ENCODE data around the gene MAVS.
"Not testable (repeated sequence)": the region's sequence is repeated elsewhere in the genome, so short reads cannot be mapped to it uniquely, and the experiment has no call there.

The MAVS gene

GRCh38 chr20:3901028-3901705 is 54.5 kb downstream of the MAVS start:
- in situ Hi-C loops (cut with MboI; ENCODE audit: low pct_unique_long_range_greater_than_20kb, low sequenced_read_pairs), result no loop called here
- DNase-seq, result peak; percentile 48

GRCh38 chr20:3901706-3902440 is 55.2 kb downstream of the MAVS start:
- DNase-seq, result no peak
- in situ Hi-C loops (cut with MboI; ENCODE audit: low pct_unique_long_range_greater_than_20kb, low sequenced_read_pairs), result no loop called here

- in situ Hi-C loops (cut with MboI; ENCODE audit: low pct_unique_long_range_greater_than_20kb, low sequenced_read_pairs), result no loop called here
- no peak for DNase-seq
Measured at GRCh38 chr20:3902446-3902845, 55.8 kb downstream of the MAVS start.

- no peak for DNase-seq
- in situ Hi-C loops (cut with MboI; ENCODE audit: low pct_unique_long_range_greater_than_20kb, low sequenced_read_pairs), result no loop called here
Measured at GRCh38 chr20:3904224-3904623, 57.6 kb downstream of the MAVS start.

GRCh38 chr20:3904857-3905256 is 58.2 kb downstream of the MAVS start:
- in situ Hi-C loops (cut with MboI; ENCODE audit: low pct_unique_long_range_greater_than_20kb, low sequenced_read_pairs), result no loop called here
- no peak for DNase-seq

- in situ Hi-C loops (cut with MboI; ENCODE audit: low pct_unique_long_range_greater_than_20kb, low sequenced_read_pairs); DNase-seq: not testable (repeated sequence)
Measured at GRCh38 chr20:3906744-3907721, 60.4 kb downstream of the MAVS start.

GRCh38 chr20:3908667-3909066 is 62.0 kb downstream of the MAVS start:
- no peak for DNase-seq
- in situ Hi-C loops (cut with MboI; ENCODE audit: low pct_unique_long_range_greater_than_20kb, low sequenced_read_pairs), result no loop called here

- in situ Hi-C loops (cut with MboI; ENCODE audit: low pct_unique_long_range_greater_than_20kb, low sequenced_read_pairs), result no loop called here
- DNase-seq, result no peak
Measured at GRCh38 chr20:3909952-3910366, 63.3 kb downstream of the MAVS start.

- in situ Hi-C loops (cut with MboI; ENCODE audit: low pct_unique_long_range_greater_than_20kb, low sequenced_read_pairs), result no loop called here
- no peak for DNase-seq
Measured at GRCh38 chr20:3910853-3911252, 64.2 kb downstream of the MAVS start.

GRCh38 chr20:3911956-3912355 is 65.3 kb downstream of the MAVS start:
- in situ Hi-C loops (cut with MboI; ENCODE audit: low pct_unique_long_range_greater_than_20kb, low sequenced_read_pairs), result no loop called here
- no peak for DNase-seq

GRCh38 chr20:3914446-3914845 is 67.8 kb downstream of the MAVS start:
- no peak for DNase-seq
- in situ Hi-C loops (cut with MboI; ENCODE audit: low pct_unique_long_range_greater_than_20kb, low sequenced_read_pairs), result no loop called here

- no peak for DNase-seq
- in situ Hi-C loops (cut with MboI; ENCODE audit: low pct_unique_long_range_greater_than_20kb, low sequenced_read_pairs), result no loop called here
Measured at GRCh38 chr20:3915691-3916090, 69.1 kb downstream of the MAVS start.

- DNase-seq, result no peak
Measured at GRCh38 chr20:3916364-3916763, 69.7 kb downstream of the MAVS start.

GRCh38 chr20:3919352-3919751 is 72.7 kb downstream of the MAVS start:
- no peak for DNase-seq
- in situ Hi-C loops (cut with MboI; ENCODE audit: low pct_unique_long_range_greater_than_20kb, low sequenced_read_pairs), result no loop called here

More at GRCh38 chr20:3916364-3916763, 69.7 kb downstream of the MAVS start:
- in situ Hi-C loops (cut with MboI; ENCODE audit: low pct_unique_long_range_greater_than_20kb, low sequenced_read_pairs), result no loop called here

GRCh38 chr20:3922223-3922982 is 75.8 kb downstream of the MAVS start:
- in situ Hi-C loops (cut with MboI; ENCODE audit: low pct_unique_long_range_greater_than_20kb, low sequenced_read_pairs), result no loop called here
- DNase-seq, result no peak

GRCh38 chr20:3922983-3923339 is 76.3 kb downstream of the MAVS start:
- no peak for DNase-seq
- in situ Hi-C loops (cut with MboI; ENCODE audit: low pct_unique_long_range_greater_than_20kb, low sequenced_read_pairs), result no loop called here

- in situ Hi-C loops (cut with MboI; ENCODE audit: low pct_unique_long_range_greater_than_20kb, low sequenced_read_pairs), result no loop called here
- no peak for DNase-seq
Measured at GRCh38 chr20:3923818-3924217, 77.2 kb downstream of the MAVS start.

- in situ Hi-C loops (cut with MboI; ENCODE audit: low pct_unique_long_range_greater_than_20kb, low sequenced_read_pairs), result no loop called here
- no peak for DNase-seq
Measured at GRCh38 chr20:3924304-3925112, 77.9 kb downstream of the MAVS start.

Measured in KBM-7 (cell line).